Measurements from ENCODE around the gene DDRGK1. TPM values are rescaled to one million over a fixed set of nuclear protein-coding genes. Genes with fewer than 3 reads are reported as not detected.

DDRGK1 gene
- total RNA-seq, 2 donors from 2014 or later, result 50.4 to 70.3 TPM

- no peak for ATAC-seq
- no peak for DNase-seq
- intact Hi-C loops (cut with DNase I, micrococcal nuclease), result no loop called here
These were observed 32.8 kb upstream of the DDRGK1 start for GRCh38 chr20:3237011-3237957.

GRCh38 chr20:3235666-3236324 is 31.3 kb upstream of the DDRGK1 start:
- intact Hi-C loops (cut with DNase I, micrococcal nuclease), result no loop called here
- DNase-seq (no peak), ATAC-seq (no peak)

- intact Hi-C loops (cut with DNase I, micrococcal nuclease), result no loop called here
- DNase-seq (no peak), ATAC-seq (no peak)
These were observed 29.6 kb upstream of the DDRGK1 start for GRCh38 chr20:3233991-3234498.

- intact Hi-C loops (cut with DNase I, micrococcal nuclease), result no loop called here
- DNase-seq (no peak), ATAC-seq (no peak)
These were observed 28.9 kb upstream of the DDRGK1 start for GRCh38 chr20:3233131-3233990.

GRCh38 chr20:3231889-3232588 is 27.6 kb upstream of the DDRGK1 start:
- intact Hi-C loops (cut with DNase I, micrococcal nuclease), result no loop called here
- ATAC-seq (no peak), DNase-seq (no peak)

GRCh38 chr20:3231116-3231515 is 26.6 kb upstream of the DDRGK1 start:
- intact Hi-C loops (cut with DNase I, micrococcal nuclease), result no loop called here
- ATAC-seq, result no peak
- DNase-seq, result no peak

- intact Hi-C loops (cut with DNase I, micrococcal nuclease), result loop anchor here in 1 of 2 donors (10.0 kb wide), 1 partner anchor 45 kb away; no protein-coding TSS in a partner anchor
- no peak for DNase-seq
- ATAC-seq, result no peak
These were observed 25.3 kb upstream of the DDRGK1 start for GRCh38 chr20:3229798-3230197.

- intact Hi-C loops (cut with DNase I, micrococcal nuclease), result loop anchor here in 1 of 2 donors (10.0 kb wide), 1 partner anchor 46 kb away; no protein-coding TSS in a partner anchor
- DNase-seq, result no peak
- no peak for ATAC-seq
These were observed 24.7 kb upstream of the DDRGK1 start for GRCh38 chr20:3229158-3229557.

GRCh38 chr20:3228750-3229032 is 24.2 kb upstream of the DDRGK1 start:
- intact Hi-C loops (cut with DNase I, micrococcal nuclease), result loop anchor here in 1 of 2 donors (10.0 kb wide), 1 partner anchor 46 kb away; no protein-coding TSS in a partner anchor
- ATAC-seq (no peak), DNase-seq (no peak)

GRCh38 chr20:3227936-3228749 is 23.7 kb upstream of the DDRGK1 start:
- intact Hi-C loops (cut with DNase I, micrococcal nuclease), result loop anchor here in 1 of 2 donors (10.0 kb wide), 1 partner anchor 47 kb away; no protein-coding TSS in a partner anchor
- DNase-seq, result no peak

GRCh38 chr20:3227506-3227905 is 23.0 kb upstream of the DDRGK1 start:
- ATAC-seq, result no peak
- intact Hi-C loops (cut with DNase I, micrococcal nuclease), result loop anchor here in 1 of 2 donors (10.0 kb wide), 1 partner anchor 47 kb away; no protein-coding TSS in a partner anchor
- DNase-seq, result no peak

More at GRCh38 chr20:3227936-3228749, 23.7 kb upstream of the DDRGK1 start:
- no peak for ATAC-seq

- ATAC-seq, result no peak
- no peak for DNase-seq
- intact Hi-C loops (cut with DNase I, micrococcal nuclease), result loop anchor here in 1 of 2 donors (10.0 kb wide), 1 partner anchor 48 kb away; no protein-coding TSS in a partner anchor
These were observed 22.4 kb upstream of the DDRGK1 start for GRCh38 chr20:3226864-3227263.

GRCh38 chr20:3226093-3226492 is 21.6 kb upstream of the DDRGK1 start:
- no peak for DNase-seq
- intact Hi-C loops (cut with DNase I, micrococcal nuclease), result loop anchor here in 1 of 2 donors (10.0 kb wide), 1 partner anchor 49 kb away; no protein-coding TSS in a partner anchor
- no peak for ATAC-seq

- intact Hi-C loops (cut with DNase I, micrococcal nuclease), result loop anchor here in 1 of 2 donors (10.0 kb wide), 1 partner anchor 50 kb away; no protein-coding TSS in a partner anchor
- ATAC-seq (peak; percentile 82), DNase-seq (peak; percentile 52 to 72)
These were observed 20.4 kb upstream of the DDRGK1 start for GRCh38 chr20:3224681-3225421.

- DNase-seq (no peak), ATAC-seq (no peak)
- intact Hi-C loops (cut with DNase I, micrococcal nuclease), result loop anchor here in 1 of 2 donors (10.0 kb wide), 1 partner anchor 51 kb away; no protein-coding TSS in a partner anchor
These were observed 19.7 kb upstream of the DDRGK1 start for GRCh38 chr20:3223994-3224680.

- DNase-seq (no peak), ATAC-seq (no peak)
- intact Hi-C loops (cut with DNase I, micrococcal nuclease), result loop anchor here in 1 of 2 donors (10.0 kb wide), 1 partner anchor 51 kb away; no protein-coding TSS in a partner anchor
These were observed 19.1 kb upstream of the DDRGK1 start for GRCh38 chr20:3223651-3223993.
